Measurements from ENCODE around the gene FOLR2.

FOLR2 gene

DNA sequence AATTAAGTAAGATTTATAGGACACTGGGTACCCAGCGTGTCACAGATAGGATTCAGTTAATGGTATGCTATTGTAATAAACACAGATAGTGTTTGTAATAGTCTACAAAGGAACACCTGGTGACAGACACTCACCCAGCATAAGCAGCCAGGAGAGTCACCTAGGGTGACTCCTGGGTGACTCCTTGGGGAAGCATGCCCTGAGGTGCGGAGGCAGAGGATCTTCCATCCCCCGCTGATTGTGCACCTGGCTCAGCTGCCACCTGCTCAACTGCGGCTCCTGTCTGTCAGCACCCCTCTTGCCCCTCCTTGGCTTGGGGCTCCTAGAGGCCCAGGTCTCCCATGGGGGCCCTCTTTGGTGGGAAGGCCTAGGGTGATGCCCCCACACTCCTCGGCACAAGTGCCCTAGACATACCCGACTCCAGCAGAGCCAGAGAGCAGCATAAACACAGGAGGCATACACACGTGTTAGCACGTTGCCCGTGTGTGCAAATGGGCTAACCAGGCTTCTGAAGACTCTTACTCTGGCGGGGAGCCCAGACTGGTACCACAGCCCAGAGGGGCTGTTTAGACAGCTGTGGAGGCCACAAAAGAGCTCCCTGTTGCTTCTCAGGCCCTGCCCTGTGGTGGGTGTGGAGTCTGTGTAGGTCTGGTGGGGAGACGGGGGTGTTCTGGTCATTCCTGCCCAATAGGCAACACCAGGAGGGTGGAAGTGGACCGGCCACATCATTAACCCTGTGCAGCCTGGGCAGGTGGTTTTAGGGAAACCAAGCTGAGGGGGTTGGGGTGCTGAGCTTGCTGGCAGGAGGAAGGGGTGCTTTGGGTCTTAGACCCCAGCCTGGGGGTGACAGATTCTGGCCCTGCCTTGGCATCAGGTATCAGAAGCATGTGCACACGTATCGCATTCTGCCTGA is 11.0 kb downstream of the FOLR2 start:
- H3K9ac ChIP-seq (ENCODE audit: low read length), result no peak overlapping the region
- H3K9me3 ChIP-seq (ENCODE audit: control insufficient read depth, low read length), result no peaks in the 10 kb centered on the region
- H3K4me1 ChIP-seq (ENCODE audit: control insufficient read depth, insufficient read depth, low read length), result peaks cover 14% of the 10 kb centered on the region
- no peak overlapping the region for H3K4me3 ChIP-seq (ENCODE audit: low read length)
- H3K27me3 ChIP-seq (ENCODE audit: control insufficient read depth, insufficient read depth, low read length), result no peaks in the 10 kb centered on the region
- peaks cover 22% of the 10 kb centered on the region for H3K36me3 ChIP-seq (ENCODE audit: control insufficient read depth, insufficient read depth, low read length)

DNA sequence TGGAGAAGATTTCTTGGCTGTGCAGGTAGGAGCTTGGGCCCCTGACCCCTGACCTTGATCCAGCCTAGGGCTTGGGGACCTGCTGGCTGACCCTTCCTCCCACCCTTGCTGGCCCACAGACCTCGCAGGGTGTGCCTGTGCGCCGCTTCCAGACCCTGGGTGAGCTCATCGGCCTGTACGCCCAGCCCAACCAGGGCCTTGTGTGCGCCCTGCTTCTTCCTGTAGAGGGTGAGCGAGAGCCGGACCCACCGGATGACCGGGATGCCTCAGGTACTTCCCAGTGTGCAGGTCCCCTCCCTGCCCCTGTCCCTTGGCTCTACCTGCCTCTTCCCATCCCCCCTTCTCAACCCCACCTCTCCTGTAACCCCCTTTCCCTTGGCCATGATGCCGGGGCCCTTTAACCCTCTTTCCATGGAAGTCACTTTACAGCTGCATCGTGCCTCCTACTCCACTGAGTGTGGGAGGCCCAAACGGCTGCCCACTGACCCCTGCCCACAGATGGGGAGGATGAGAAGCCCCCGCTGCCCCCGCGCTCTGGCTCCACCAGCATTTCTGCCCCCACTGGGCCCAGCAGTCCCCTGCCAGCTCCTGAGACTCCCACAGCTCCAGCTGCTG is 11.7 kb downstream of the FOLR2 start:
- H3K36me3 ChIP-seq (ENCODE audit: control insufficient read depth, insufficient read depth, low read length), result peaks cover 27% of the 10 kb centered on the region
- H3K27me3 ChIP-seq (ENCODE audit: control insufficient read depth, insufficient read depth, low read length), result no peaks in the 10 kb centered on the region
- H3K4me3 ChIP-seq (ENCODE audit: low read length), result no peak overlapping the region
- H3K4me1 ChIP-seq (ENCODE audit: control insufficient read depth, insufficient read depth, low read length), result peaks cover 10% of the 10 kb centered on the region
- H3K9me3 ChIP-seq (ENCODE audit: control insufficient read depth, low read length), result no peaks in the 10 kb centered on the region
- H3K9ac ChIP-seq (ENCODE audit: low read length), result no peak overlapping the region

DNA sequence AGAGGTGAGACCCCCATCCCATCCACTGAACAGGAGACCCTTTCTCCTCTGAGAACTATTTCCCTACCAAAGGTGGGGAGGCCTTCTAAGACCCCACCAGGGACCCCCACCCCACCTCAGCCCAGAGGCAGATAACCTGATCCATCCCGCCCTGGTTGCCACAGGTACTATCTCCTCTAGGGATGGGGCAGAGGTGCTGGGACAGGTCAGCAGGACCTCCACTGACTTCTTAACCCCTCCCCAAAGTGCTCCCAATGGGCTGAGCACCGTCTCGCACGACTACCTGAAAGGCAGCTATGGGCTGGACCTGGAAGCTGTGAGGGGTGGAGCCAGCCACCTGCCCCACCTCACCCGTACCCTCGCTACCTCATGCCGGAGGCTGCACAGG is 12.2 kb downstream of the FOLR2 start:
- Histone ChIP-seq H3K27me3 (ENCODE audit: control insufficient read depth, insufficient read depth, low read length) (no peaks in the 10 kb centered on the region), H3K9ac (ENCODE audit: low read length) (no peak overlapping the region), H3K9me3 (ENCODE audit: control insufficient read depth, low read length) (no peaks in the 10 kb centered on the region), H3K4me1 (ENCODE audit: control insufficient read depth, insufficient read depth, low read length) (peaks cover 10% of the 10 kb centered on the region), H3K36me3 (ENCODE audit: control insufficient read depth, insufficient read depth, low read length) (peaks cover 32% of the 10 kb centered on the region), H3K4me3 (ENCODE audit: low read length) (no peak overlapping the region)

DNA sequence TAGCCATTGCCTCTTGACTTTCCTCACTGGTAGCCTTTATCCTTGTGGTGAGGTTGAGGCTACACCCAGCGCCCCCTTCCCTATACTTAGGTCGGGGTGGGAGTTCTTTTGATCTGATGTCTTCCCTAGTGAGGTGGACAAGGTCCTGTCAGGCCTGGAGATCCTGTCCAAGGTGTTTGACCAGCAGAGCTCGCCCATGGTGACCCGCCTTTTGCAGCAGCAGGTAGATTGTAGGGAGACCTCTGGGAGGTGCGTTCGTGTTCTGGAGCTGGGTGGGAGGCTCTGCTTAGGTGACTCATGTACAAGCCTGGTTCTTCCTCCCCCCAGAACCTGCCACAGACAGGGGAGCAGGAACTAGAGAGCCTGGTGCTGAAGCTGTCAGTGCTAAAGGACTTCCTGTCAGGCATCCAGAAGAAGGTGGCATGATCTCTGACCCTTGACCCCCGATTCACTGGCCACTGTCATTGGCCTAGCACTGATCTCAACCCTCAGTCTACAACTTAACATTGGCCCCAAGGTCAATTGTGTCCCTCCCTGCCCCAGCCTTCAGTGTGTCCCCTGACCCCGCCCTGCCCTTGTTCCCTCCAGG is 12.8 kb downstream of the FOLR2 start:
- peaks cover 38% of the 10 kb centered on the region for H3K36me3 ChIP-seq (ENCODE audit: control insufficient read depth, insufficient read depth, low read length)
- no peaks in the 10 kb centered on the region for H3K9me3 ChIP-seq (ENCODE audit: control insufficient read depth, low read length)
- H3K4me3 ChIP-seq (ENCODE audit: low read length), result no peak overlapping the region
- H3K9ac ChIP-seq (ENCODE audit: low read length), result no peak overlapping the region
- peaks cover 10% of the 10 kb centered on the region for H3K4me1 ChIP-seq (ENCODE audit: control insufficient read depth, insufficient read depth, low read length)
- no peaks in the 10 kb centered on the region for H3K27me3 ChIP-seq (ENCODE audit: control insufficient read depth, insufficient read depth, low read length)

DNA sequence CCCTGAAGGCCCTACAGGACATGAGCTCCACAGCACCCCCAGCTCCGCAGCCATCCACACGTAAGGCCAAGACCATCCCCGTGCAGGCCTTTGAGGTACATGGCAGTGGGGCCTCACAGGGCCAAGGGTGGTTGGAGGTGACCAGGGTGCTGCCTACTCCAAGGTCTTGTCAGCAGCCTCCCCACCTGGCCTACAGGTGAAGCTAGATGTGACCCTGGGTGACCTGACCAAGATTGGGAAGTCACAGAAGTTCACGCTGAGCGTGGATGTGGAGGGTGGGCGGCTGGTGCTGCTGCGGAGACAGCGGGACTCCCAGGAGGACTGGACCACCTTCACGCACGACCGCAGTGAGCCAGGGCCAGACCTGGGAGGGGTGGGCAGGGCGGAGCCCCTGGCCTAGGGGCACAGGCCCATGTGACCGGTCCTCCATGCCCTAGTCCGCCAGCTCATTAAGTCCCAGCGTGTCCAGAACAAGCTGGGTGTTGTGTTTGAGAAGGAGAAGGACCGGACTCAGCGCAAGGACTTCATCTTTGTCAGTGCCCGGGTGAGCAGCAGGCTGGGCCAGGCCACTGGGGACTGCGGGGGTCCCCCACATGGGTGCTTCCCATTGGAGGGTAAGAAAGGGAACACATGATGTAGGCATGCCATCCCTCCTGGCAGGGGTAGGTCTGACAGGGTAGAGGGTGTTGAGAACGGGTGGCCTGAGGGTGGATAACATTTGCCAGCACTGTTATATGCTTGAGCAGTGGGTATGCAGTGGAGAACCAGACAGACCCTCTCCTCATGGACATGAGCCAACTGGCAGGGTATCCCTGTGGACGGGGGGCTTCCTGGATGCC is 13.6 kb downstream of the FOLR2 start:
- Histone ChIP-seq H3K27me3 (ENCODE audit: control insufficient read depth, insufficient read depth, low read length) (no peaks in the 10 kb centered on the region), H3K9me3 (ENCODE audit: control insufficient read depth, low read length) (no peaks in the 10 kb centered on the region), H3K36me3 (ENCODE audit: control insufficient read depth, insufficient read depth, low read length) (peaks cover 42% of the 10 kb centered on the region), H3K4me3 (ENCODE audit: low read length) (no peak overlapping the region), H3K9ac (ENCODE audit: low read length) (no peak overlapping the region), H3K4me1 (ENCODE audit: control insufficient read depth, insufficient read depth, low read length) (peaks cover 8% of the 10 kb centered on the region)

DNA sequence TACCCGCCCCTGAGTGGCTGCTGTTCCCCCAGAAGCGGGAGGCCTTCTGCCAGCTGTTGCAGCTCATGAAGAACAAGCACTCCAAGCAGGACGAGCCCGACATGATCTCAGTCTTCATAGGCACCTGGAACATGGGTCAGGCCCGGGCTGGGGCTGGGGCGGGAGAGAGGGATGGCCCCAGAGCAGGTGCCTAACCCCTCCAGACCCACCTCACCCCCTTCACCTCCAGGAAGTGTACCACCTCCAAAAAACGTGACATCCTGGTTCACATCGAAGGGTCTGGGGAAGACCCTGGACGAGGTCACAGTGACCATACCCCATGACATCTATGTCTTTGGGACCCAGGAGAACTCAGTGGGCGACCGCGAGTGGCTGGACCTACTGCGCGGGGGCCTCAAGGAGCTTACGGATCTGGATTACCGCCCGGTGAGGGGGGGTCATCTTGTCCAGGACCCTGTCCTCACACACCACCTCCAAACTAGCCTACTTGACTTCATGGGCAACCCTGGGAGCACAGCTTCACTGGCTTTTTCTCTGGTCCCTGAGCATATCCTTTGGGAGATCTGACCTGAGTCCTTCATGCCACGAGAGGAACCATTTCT is 14.3 kb downstream of the FOLR2 start:
- Histone ChIP-seq H3K36me3 (ENCODE audit: control insufficient read depth, insufficient read depth, low read length) (peaks cover 46% of the 10 kb centered on the region), H3K4me3 (ENCODE audit: low read length) (no peak overlapping the region), H3K4me1 (ENCODE audit: control insufficient read depth, insufficient read depth, low read length) (peaks cover under 1% of the 10 kb centered on the region)

DNA sequence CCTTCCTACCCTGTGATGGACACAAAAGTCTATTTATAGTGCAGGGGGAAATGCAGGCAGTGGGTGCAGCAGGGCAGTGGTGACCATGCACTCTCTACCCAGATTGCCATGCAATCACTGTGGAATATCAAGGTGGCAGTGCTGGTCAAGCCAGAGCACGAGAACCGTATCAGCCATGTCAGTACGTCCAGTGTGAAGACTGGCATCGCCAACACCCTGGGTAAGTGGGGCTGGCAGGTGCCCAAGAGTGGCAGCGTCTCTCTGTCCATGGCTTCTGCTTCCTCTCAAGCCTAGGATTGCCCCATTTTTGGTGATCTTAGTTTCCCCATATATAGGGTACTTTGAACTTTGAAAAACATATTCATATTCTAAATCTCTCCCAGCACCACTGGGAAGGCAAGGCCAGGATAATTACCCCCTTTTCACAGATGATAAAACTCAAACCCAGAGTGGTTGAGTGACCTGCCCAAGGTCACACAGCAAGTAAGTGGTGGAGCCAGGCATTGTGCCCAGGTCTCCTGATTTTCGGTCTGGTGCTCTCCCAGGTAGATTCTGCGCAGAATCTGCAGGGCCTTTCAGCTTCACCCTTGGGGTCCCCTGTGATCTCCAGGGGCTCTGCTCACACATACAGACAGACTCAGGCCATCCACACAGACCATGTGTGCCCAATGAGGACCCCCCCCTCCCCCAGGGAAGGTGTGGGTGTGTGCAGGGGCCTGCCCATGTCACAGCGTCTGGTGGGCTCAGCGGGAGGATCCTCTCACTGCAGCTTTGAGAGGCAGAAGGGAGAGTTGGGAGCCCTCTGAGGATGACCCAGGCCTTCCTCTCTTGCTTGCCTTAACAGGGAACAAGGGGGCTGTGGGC is 15.0 kb downstream of the FOLR2 start:
- Histone ChIP-seq H3K9ac (ENCODE audit: low read length) (no peak overlapping the region), H3K27me3 (ENCODE audit: control insufficient read depth, insufficient read depth, low read length) (no peaks in the 10 kb centered on the region), H3K36me3 (ENCODE audit: control insufficient read depth, insufficient read depth, low read length) (peaks cover 47% of the 10 kb centered on the region), H3K4me1 (ENCODE audit: control insufficient read depth, insufficient read depth, low read length) (no peaks in the 10 kb centered on the region), H3K9me3 (ENCODE audit: control insufficient read depth, low read length) (no peaks in the 10 kb centered on the region), H3K4me3 (ENCODE audit: low read length) (no peak overlapping the region)

More for the DNA sequence above, 14.3 kb downstream of the FOLR2 start:
- no peaks in the 10 kb centered on the region for H3K27me3 ChIP-seq (ENCODE audit: control insufficient read depth, insufficient read depth, low read length)
- no peak overlapping the region for H3K9ac ChIP-seq (ENCODE audit: low read length)
- H3K9me3 ChIP-seq (ENCODE audit: control insufficient read depth, low read length), result no peaks in the 10 kb centered on the region

DNA sequence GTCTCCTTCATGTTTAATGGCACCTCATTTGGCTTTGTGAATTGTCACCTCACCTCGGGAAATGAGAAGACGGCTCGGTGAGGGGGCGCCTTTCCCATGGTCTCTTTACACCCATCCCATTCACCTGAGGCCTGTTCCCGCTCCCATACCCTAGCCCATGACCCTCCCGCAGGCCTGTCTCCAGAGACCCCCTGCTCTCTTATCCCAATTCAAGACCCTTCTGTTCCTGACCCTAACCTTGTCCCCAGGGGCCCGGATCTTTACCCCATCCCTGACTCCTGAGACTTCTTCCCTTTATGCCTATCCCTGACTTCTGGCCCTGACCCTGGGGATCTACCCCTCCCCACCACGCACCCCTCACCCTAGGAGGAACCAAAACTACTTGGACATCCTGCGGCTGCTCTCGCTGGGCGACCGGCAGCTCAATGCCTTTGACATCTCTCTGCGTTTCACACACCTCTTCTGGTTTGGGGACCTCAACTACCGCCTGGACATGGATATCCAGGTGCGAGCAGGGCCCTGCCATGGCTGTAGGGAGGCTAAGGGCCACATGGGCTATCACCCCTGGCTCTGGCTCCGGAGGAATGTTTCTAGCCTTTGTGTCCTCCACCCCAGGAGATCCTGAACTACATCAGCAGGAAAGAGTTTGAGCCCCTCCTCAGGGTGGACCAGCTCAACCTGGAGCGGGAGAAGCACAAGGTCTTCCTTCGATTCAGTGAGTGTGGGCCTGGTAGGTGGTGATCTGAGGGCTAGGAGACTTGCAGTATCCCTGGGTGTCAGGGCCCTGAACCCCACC is 15.9 kb downstream of the FOLR2 start:
- Histone ChIP-seq H3K4me1 (ENCODE audit: control insufficient read depth, insufficient read depth, low read length) (no peaks in the 10 kb centered on the region), H3K36me3 (ENCODE audit: control insufficient read depth, insufficient read depth, low read length) (peaks cover 52% of the 10 kb centered on the region), H3K27me3 (ENCODE audit: control insufficient read depth, insufficient read depth, low read length) (no peaks in the 10 kb centered on the region), H3K4me3 (ENCODE audit: low read length) (no peak overlapping the region), H3K9me3 (ENCODE audit: control insufficient read depth, low read length) (no peaks in the 10 kb centered on the region), H3K9ac (ENCODE audit: low read length) (no peak overlapping the region)

DNA sequence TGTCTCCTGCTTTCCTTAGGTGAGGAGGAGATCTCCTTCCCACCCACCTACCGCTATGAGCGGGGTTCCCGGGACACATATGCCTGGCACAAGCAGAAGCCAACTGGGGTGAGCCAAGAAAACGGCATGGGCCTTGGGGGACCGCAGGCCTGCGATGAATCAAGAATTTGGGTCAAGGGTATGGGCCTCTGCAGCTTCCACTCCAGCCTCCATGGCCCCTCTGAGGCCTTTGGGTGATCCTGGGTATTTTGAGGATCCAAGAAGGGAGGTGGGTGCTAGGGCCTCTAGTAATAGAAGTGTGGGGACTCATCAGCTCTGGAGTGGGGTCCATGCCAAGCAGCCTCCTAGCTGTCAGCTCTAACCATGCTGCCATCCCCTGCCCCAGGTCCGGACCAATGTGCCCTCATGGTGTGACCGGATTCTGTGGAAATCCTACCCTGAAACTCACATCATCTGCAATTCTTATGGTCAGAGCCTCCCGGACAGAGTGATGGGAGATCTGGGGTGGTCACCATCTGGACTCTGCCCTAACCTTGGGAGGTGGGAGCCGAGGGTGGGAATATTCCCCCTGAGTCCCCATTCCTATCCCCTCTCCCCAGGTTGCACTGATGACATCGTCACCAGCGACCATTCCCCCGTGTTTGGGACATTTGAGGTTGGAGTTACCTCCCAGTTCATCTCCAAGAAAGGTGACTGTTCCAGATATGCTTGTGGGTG is 16.6 kb downstream of the FOLR2 start:
- peaks cover 52% of the 10 kb centered on the region for H3K36me3 ChIP-seq (ENCODE audit: control insufficient read depth, insufficient read depth, low read length)
- peaks cover 7% of the 10 kb centered on the region for H3K4me1 ChIP-seq (ENCODE audit: control insufficient read depth, insufficient read depth, low read length)
- H3K9ac ChIP-seq (ENCODE audit: low read length), result no peak overlapping the region
- H3K4me3 ChIP-seq (ENCODE audit: low read length), result no peak overlapping the region
- H3K27me3 ChIP-seq (ENCODE audit: control insufficient read depth, insufficient read depth, low read length), result no peaks in the 10 kb centered on the region
- no peaks in the 10 kb centered on the region for H3K9me3 ChIP-seq (ENCODE audit: control insufficient read depth, low read length)
